GM19238 (cell line): ENCODE measurements around the gene DTNB.
"Not testable (repeated sequence)": the region's sequence is repeated elsewhere in the genome, so short reads cannot be mapped to it uniquely, and the experiment has no call there.

Experiments
- DNase-seq: peaks from one replicate; pipeline ENCODE4 v3.0.0; 2011; ENCODE audit warnings: low spot score; ENCODE audit not compliant: insufficient read length

The DTNB gene

GRCh38 chr2:25684577-25685473 is 11.4 kb upstream of the DTNB start:
- DNase-seq, result no peak

DNA sequence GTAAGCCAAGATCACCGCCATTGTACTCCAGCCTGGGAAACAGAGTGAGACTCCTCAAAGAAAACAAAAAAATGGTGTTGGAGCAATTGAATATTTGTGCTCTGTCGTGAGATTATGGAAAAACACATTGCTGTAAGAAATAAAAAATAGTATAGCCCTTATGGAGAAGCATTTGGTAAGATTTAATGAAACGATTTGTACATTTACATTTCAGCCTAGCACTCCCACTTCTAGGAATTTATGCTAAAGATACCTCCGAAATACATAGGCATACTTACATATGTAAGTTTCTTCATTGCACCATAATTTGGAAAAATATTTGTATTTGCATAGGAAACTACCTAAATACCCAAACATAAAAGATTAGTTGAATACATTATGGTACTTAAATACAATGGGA is 8.7 kb upstream of the DTNB start:
- DNase-seq, result no peak

- no peak for DNase-seq
These were observed 4.5 kb upstream of the DTNB start for GRCh38 chr2:25677877-25678276.

- DNase-seq, result no peak
These were observed 643 bp upstream of the DTNB start for GRCh38 chr2:25674077-25674362.

DNA sequence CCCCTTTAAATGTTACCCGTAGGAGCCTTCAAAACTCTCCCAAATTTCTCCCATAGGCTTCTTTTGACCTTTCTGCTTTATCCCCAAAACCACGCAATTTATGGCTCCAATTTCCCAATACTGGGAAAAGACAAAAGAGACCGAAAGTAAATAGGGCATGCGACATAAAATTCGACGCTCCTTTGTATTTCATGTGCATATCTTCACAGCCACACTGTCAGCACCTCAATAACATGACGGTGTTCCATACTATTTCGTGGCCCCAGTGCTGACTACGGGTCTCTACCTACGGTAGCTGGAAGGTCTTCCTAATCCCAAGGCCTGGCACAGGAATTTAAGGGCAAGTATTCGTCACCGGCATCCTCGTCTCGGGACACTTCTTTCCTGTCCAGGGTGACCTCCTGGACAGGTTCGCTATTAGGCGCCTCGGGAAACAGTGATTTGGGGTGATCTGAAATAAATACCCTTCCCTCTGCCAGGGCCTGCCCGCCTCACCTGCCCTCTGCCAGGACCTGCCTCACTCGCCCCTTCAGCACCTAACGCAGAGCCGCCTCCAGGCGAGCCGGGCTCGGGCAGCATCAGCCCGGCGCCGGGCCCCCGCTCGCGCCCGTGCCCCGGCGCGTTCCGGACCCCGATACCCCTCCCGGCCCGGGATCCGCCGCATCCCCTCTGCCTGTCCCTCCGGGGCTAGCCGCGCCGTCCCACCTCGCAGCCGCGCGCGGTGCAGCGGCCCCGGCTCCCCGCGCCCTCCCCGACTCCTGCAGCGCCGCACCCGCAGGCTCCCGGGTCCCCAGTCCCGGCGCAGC is 680 bp downstream of the DTNB start:
- peak; percentile 74 for DNase-seq

- no peak for DNase-seq
These were observed 1.8 kb downstream of the DTNB start for GRCh38 chr2:25671622-25672021.

- DNase-seq, result no peak
These were observed 3.9 kb downstream of the DTNB start for GRCh38 chr2:25669520-25669919.

DNA sequence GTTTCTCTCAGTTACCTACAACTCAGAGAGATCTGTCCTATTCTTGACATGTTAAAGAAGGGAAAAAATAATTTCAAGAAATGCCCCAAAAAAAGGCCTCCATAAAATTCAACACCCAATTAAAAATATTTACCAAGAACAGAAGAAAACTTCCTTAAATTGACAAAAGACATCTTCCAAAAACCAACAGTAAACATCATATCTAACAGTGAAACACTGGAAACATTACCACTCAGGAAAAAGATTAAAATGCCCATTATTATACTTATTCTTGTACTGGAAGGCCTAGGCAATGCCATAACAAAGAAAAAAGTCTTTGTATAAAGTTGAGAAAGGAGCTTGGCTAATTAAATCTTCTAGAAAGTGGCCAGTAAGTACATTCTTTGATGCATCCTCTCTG is 7.2 kb downstream of the DTNB start:
- no peak for DNase-seq

GRCh38 chr2:25665429-25665828 is 7.9 kb downstream of the DTNB start:
- DNase-seq, result not testable (repeated sequence)

- DNase-seq, result no peak
These were observed 8.4 kb downstream of the DTNB start for GRCh38 chr2:25664965-25665307.

DNA sequence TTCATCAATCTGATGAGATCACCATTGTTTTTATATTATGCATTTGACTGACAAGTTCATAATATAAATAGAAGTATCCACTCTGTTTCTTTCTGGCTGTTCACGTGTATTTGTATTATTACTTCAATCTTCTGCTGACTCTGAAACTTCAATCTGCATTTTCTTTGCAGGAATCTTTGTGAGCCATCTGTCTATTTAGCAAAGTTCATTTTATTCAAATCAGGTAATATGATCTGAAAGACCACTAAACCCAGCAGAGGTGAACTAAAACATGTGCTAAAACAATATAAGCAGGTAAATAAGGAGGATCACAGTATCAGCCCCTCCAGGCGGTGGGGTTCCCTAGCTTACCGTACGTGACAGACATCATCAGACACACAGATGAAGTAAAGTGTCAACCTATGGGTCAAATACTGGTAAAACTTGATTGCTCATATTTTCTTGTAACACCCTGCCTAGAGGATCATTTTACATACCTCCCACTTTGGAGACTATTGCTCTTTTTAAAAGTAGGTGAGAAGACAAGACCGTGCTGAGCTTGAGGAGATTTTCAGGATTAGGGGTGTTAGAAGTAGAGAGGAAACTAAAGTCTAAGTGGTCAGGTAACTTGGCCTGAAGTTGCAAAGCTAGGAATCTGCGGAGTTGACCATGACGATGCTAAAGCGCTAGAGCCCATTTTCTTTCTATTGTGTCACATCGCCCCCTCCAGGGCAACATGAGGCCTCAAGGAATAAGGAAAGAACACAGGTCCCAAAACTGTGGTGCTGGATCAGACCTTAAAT is 9.0 kb downstream of the DTNB start:
- no peak for DNase-seq

GRCh38 chr2:25655316-25655715 is 18.1 kb downstream of the DTNB start:
- no peak for DNase-seq

DNA sequence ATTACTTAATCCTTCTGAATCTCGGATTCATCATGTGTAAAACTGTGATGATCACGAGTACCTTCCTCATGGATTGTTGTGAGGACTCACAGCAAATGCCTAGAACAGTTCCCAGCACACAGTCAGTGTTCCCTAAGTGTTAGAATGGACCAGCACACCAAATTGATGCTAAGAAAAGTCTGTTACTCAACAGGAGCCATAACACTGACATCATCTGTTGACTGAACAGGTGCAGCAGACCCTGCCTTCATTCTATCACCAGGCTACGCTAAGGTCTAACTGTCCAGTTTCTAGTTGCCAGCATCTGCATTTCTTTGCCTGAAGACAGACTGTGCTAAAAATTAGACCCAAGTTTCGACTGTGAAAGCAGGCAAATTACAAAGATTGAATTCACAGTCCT is 18.6 kb downstream of the DTNB start:
- no peak for DNase-seq

DNA sequence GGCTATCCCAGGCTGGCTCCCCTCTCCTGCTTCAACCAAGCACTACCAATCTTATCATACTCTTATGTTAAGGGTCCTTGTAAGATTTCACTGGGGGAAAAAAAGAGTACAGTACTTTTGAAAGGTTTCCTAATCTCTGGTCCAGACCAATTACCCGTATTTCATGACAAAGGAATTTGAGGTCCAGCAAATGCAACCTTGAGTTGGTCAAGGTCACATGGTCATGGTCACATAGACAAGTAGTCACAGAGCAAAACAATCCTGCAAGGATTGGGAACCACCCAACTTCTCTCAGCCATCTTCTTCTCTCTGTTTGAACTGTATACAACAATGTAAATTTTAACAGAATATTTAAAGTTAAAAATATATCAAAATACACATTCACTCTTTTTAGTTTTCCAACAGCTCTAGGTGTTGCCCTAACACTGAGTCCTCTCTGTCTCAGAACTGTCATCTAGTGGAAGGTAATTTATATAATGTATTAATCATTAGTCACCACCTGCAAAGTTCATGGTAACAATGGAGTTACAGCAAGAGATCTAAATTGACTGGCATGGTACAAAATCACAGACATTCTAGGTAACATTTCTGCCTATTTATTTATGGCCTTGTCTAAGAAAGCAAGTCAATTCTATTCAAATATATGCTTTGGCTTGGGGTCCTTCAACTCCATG is 21.5 kb downstream of the DTNB start:
- no peak for DNase-seq

DNA sequence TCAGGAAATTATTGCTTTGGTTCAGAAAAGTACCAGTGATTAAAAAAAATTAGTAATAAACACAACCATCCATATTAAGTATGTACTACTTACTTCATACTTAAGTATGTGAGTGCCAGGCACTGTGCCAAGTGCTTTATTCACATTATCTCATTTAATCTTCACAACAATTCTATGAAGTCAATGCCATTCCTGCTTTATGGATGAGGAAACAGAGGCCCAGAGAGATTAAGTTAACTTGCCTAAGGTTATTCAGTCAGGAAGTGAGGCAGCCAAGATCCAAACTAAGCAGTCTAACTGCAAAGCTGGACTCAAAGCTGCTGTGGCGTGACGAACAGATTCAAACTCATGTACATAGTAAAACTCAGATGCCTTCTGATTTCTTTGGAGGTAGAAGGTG is 22.3 kb downstream of the DTNB start:
- no peak for DNase-seq

DNA sequence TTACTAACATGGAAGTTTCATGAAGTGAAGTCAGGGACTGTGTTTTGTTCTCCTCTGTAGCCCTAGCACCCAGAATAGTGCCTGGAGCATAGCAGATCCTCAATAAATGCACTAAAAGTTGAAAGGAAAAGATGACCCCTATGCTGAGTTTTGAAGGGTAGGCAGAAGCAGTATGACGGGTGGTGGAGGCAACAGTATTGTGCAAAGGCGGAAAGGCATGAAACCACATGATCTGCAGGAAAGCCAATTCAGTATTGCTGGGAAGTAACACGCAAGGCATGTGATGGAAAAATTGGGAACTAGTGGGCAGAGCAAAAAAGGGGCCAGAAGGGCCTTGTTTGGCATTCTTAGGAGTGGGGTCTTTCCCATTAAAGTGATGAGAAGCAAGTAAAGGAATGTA is 23.1 kb downstream of the DTNB start:
- DNase-seq, result no peak

GRCh38 chr2:25649786-25650185 is 23.6 kb downstream of the DTNB start:
- DNase-seq, result no peak

DNA sequence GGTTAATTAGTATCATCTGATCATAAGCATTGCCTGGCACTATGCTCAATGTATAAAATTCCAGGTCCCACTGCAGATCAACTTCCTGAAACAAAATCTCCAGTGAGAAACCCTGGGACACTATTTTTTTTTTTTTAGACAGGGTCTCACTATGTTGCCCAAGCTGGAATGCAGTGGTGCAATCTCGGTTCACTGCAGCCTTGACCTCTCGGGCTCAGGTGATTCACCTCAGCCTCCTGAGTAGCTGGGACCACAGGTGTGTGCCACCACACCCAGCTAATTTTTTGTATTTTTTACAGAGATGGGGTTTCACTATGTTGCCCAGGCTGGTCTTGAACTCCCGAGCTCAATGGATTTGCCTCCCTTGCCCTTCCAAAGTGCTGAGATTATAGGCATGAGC is 31.1 kb downstream of the DTNB start:
- DNase-seq, result no peak

GRCh38 chr2:25639696-25640095 is 33.7 kb downstream of the DTNB start:
- no peak for DNase-seq

DNA sequence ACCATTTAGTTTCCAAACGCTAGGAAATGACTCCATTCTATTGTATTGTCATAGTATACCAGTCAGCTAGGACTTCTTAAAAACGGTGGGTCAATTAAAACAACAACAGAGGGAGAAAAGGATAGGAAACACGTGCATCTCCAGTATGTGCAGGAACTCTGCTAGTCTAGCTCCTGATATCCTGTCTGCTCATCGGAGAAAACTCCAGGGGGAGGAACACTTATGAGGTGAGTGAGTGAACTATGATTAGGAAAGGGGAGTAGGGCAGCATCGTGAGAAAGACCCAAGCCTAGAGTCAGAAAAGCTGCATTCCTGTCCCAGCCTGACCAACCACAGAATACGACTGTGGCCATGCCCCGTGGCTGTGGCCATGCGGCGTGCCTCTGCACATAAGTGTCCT is 34.2 kb downstream of the DTNB start:
- no peak for DNase-seq

DNA sequence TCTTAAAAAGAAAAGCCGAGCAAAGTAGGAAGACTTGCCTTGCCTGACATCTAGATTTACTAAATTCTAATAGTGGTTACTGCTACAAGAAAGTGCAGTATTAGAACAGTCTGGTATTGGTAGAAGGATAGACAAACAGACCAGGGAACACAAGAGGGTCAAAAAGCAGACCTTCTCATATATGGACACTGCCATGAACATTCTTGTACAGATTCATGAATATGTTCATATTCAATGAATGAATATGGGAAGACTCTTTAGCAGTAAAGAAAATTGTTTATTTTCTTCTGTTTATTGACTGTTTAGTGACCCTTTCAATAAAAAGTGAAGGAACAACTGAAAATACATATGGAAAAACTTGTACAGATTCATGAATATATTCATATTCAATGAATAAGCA is 37.6 kb downstream of the DTNB start:
- DNase-seq, result no peak

GRCh38 chr2:25633801-25634200 is 39.6 kb downstream of the DTNB start:
- not testable (repeated sequence) for DNase-seq
